HCT116 (cell line): Measurements from ENCODE around the gene ZNF630.

Source experiments
- CEBPB ChIP-seq: IDR thresholded peaks from 2 replicates; pipeline ENCODE4 v1.6.1; 2012; ENCODE audit warnings: low read depth
- CTCF ChIP-seq, 3 experiments: fragments of 200-600 bp in 1 of 3; sonication (generic) in 1 of 3; IDR thresholded peaks in 2 of 3; conservative IDR thresholded peaks in 1 of 3; 2 replicates each; pipeline ENCODE4 v1.5.1; 2012 to 2017; ENCODE audit warnings: low read depth in 2 of 3, low read length in 2 of 3, antibody characterized with exemption in 1 of 3, borderline replicate concordance in 1 of 3, control low read depth in 1 of 3, mild to moderate bottlenecking in 1 of 3, mixed read lengths in 1 of 3, mixed run types in 1 of 3, moderate library complexity in 1 of 3; ENCODE audit not compliant: insufficient read depth in 1 of 3
- EGR1 ChIP-seq: IDR thresholded peaks from 2 replicates; pipeline ENCODE4 v1.6.1; 2012; ENCODE audit warnings: low read depth
- POLR2A ChIP-seq: IDR thresholded peaks from 2 replicates; pipeline ENCODE4 v1.7.0; 2011; ENCODE audit warnings: borderline replicate concordance; ENCODE audit not compliant: insufficient read depth, insufficient read length; ENCODE audit errors: extremely low read depth
- POLR2AphosphoS5 ChIP-seq: IDR thresholded peaks from 2 replicates; pipeline ENCODE4 v1.6.1; 2011; ENCODE audit warnings: mild to moderate bottlenecking, low read depth, low read length, moderate library complexity
- SP1 ChIP-seq: IDR thresholded peaks from 2 replicates; pipeline ENCODE4 v1.6.1; 2012; ENCODE audit warnings: low read depth
- TF ChIP-seq, protein P1 (sequence below): IDR thresholded peaks from 2 replicates; pipeline ENCODE4 v1.6.1; 2012; ENCODE audit warnings: low read depth

GRCh38 chrX:48068096-48068887 is 3.1 kb downstream of the ZNF630 start:
- no peak for TF ChIP-seq CTCF (IDR thresholded peaks at IDR 0.05 in 2 of 3, conservative IDR thresholded peaks at IDR 0.05 in 1 of 3; ENCODE audit: borderline replicate concordance in 1 of 3, insufficient read depth in 1 of 3, low read depth in 2 of 3, low read length in 2 of 3)
- TF ChIP-seq, protein P1, sequence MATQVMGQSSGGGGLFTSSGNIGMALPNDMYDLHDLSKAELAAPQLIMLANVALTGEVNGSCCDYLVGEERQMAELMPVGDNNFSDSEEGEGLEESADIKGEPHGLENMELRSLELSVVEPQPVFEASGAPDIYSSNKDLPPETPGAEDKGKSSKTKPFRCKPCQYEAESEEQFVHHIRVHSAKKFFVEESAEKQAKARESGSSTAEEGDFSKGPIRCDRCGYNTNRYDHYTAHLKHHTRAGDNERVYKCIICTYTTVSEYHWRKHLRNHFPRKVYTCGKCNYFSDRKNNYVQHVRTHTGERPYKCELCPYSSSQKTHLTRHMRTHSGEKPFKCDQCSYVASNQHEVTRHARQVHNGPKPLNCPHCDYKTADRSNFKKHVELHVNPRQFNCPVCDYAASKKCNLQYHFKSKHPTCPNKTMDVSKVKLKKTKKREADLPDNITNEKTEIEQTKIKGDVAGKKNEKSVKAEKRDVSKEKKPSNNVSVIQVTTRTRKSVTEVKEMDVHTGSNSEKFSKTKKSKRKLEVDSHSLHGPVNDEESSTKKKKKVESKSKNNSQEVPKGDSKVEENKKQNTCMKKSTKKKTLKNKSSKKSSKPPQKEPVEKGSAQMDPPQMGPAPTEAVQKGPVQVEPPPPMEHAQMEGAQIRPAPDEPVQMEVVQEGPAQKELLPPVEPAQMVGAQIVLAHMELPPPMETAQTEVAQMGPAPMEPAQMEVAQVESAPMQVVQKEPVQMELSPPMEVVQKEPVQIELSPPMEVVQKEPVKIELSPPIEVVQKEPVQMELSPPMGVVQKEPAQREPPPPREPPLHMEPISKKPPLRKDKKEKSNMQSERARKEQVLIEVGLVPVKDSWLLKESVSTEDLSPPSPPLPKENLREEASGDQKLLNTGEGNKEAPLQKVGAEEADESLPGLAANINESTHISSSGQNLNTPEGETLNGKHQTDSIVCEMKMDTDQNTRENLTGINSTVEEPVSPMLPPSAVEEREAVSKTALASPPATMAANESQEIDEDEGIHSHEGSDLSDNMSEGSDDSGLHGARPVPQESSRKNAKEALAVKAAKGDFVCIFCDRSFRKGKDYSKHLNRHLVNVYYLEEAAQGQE = no peak
- TF ChIP-seq POLR2A = no peak
- TF ChIP-seq POLR2AphosphoS5 = no peak
- TF ChIP-seq SP1 = no peak
- no peak for TF ChIP-seq EGR1
- TF ChIP-seq CEBPB = no peak
